H1 (cell line): ENCODE measurements around the gene FCRL5. TPM values are rescaled to one million over a fixed set of nuclear protein-coding genes. Genes with fewer than 3 reads are reported as not detected.

ENCODE experiments used
- CTCF ChIA-PET: fragments of 300-600 bp; sonication (Branson Sonifier 250); formaldehyde crosslinking; loops from one replicate; lab custom pipeline; 2021; ENCODE audit not compliant: partially characterized antibody; lab: Charles Lee
- POLR2A ChIA-PET: fragments of 300-600 bp; sonication (Branson Sonifier 250); formaldehyde crosslinking; loops from one replicate; lab custom pipeline; 2021; ENCODE audit warnings: inconsistent platforms; ENCODE audit not compliant: partially characterized antibody; lab: Charles Lee
- DNase-seq, 2 experiments: peaks; one replicate each; pipeline versions ENCODE4 v3.0.0 to v3.0.0-alpha.2; 2010 to 2022; ENCODE audit warnings: low spot score in 2 of 2, low read depth in 1 of 2, mixed read lengths in 1 of 2
- FAIRE-seq: peaks from 2 replicates; lab custom pipeline; 2011; peaks lifted over from hg19 to GRCh38; lab: Jason Lieb, UNC
- H2AFZ ChIP-seq: 2 replicates; pipeline ENCODE4 v1.8.1; 2012; ENCODE audit warnings: low read length, inconsistent platforms
- H2AK5ac ChIP-seq: 2 replicates; pipeline ENCODE4 v1.6.1; 2013; ENCODE audit warnings: low read depth, low read length
- H2BK120ac ChIP-seq: replicated peaks from 2 replicates; pipeline ENCODE3; 2013; ENCODE audit warnings: low read depth, low read length, inconsistent platforms
- H2BK12ac ChIP-seq: 2 replicates; pipeline ENCODE4 v1.6.1; 2013; ENCODE audit warnings: low read depth, low read length
- H2BK15ac ChIP-seq: 2 replicates; pipeline ENCODE4 v1.6.1; 2013; ENCODE audit warnings: low read length
- H2BK20ac ChIP-seq: 2 replicates; pipeline ENCODE4 v1.6.1; 2013; ENCODE audit warnings: low read length
- H2BK5ac ChIP-seq: 2 replicates; pipeline ENCODE4 v1.6.1; 2013; ENCODE audit warnings: low read depth, low read length
- H3K14ac ChIP-seq: 2 replicates; pipeline ENCODE4 v1.6.1; 2013; ENCODE audit warnings: inconsistent platforms; ENCODE audit not compliant: insufficient read length
- H3K18ac ChIP-seq: 2 replicates; pipeline ENCODE4 v1.6.1; 2013; ENCODE audit warnings: low read length; ENCODE audit errors: extremely low read depth
- H3K23ac ChIP-seq: 2 replicates; pipeline ENCODE4 v1.6.1; 2013; ENCODE audit warnings: inconsistent platforms; ENCODE audit not compliant: insufficient read length
- H3K23me2 ChIP-seq: 2 replicates; pipeline ENCODE4 v1.6.1; 2013; ENCODE audit warnings: low read depth, low read length
- H3K27ac ChIP-seq: 2 replicates; pipeline ENCODE4 v1.6.1; 2011; ENCODE audit warnings: low read depth, low read length, inconsistent platforms
- H3K27me3 ChIP-seq, 4 experiments: replicated peaks in 1 of 4; 1 replicate in 1 of 4; 2 replicates in 3 of 4; pipeline versions ENCODE4 v1.6.1 to v1.8.1; 2011 to 2013; ENCODE audit warnings: low read length in 3 of 4, mild to moderate bottlenecking in 3 of 4, inconsistent platforms in 2 of 4, mixed read lengths in 2 of 4, moderate library complexity in 1 of 4; ENCODE audit not compliant: control insufficient read depth in 3 of 4, insufficient read depth in 3 of 4; ENCODE audit errors: extremely low read depth in 1 of 4
- H3K36me3 ChIP-seq, 4 experiments: 2 replicates each; pipeline versions ENCODE4 v1.6.1 to v1.8.1; 2011 to 2013; ENCODE audit warnings: mild to moderate bottlenecking in 4 of 4, low read length in 3 of 4, moderate library complexity in 2 of 4, control low read depth in 1 of 4, inconsistent platforms in 1 of 4; ENCODE audit not compliant: insufficient read depth in 4 of 4, control insufficient read depth in 2 of 4
- H3K4ac ChIP-seq: replicated peaks from 2 replicates; pipeline ENCODE3; 2013; ENCODE audit warnings: low read length, low read depth, mixed read lengths, inconsistent platforms; ENCODE audit not compliant: insufficient read length
- H3K4me1 ChIP-seq, 4 experiments: replicated peaks in 1 of 4; 1 replicate in 1 of 4; 2 replicates in 3 of 4; pipeline versions ENCODE4 v1.6.1 to v1.8.1; 2011 to 2013; ENCODE audit warnings: low read length in 3 of 4, inconsistent platforms in 2 of 4, mixed read lengths in 1 of 4; ENCODE audit not compliant: insufficient read depth in 4 of 4, control insufficient read depth in 3 of 4
- H3K4me2 ChIP-seq, 2 experiments: 2 replicates each; pipeline versions ENCODE4 v1.6.1 to v1.8.1; 2011 to 2013; ENCODE audit warnings: low read depth in 2 of 2, low read length in 2 of 2, control low read depth in 1 of 2, inconsistent platforms in 1 of 2, mild to moderate bottlenecking in 1 of 2; ENCODE audit not compliant: insufficient read depth in 1 of 2
- H3K4me3 ChIP-seq, 4 experiments: fragments of 200-600, 300-600 bp in 1 of 4; sonication (generic), shearing (Covaris generic), sonication (Bioruptor Twin) in 1 of 4; 2 replicates each; pipeline versions ENCODE4 v1.5.1 to v1.8.1; 2011 to 2016; ENCODE audit warnings: low read length in 4 of 4, low read depth in 3 of 4, control low read depth in 2 of 4, inconsistent platforms in 2 of 4, mild to moderate bottlenecking in 2 of 4, mixed read lengths in 1 of 4, moderate library complexity in 1 of 4; ENCODE audit not compliant: insufficient read depth in 2 of 4; ENCODE audit errors: extremely low read depth in 1 of 4
- H3K56ac ChIP-seq: replicated peaks from 2 replicates; pipeline ENCODE3; 2013; ENCODE audit warnings: low read depth, mild to moderate bottlenecking, mixed read lengths, low read length, inconsistent platforms; ENCODE audit not compliant: insufficient read length
- H3K79me1 ChIP-seq: 2 replicates; pipeline ENCODE4 v1.6.1; 2013; ENCODE audit warnings: low read depth, low read length, control low read depth
- H3K79me2 ChIP-seq, 2 experiments: 2 replicates each; pipeline versions ENCODE4 v1.6.1 to v1.8.1; 2012 to 2013; ENCODE audit warnings: low read length in 2 of 2, mild to moderate bottlenecking in 2 of 2, inconsistent platforms in 1 of 2; ENCODE audit not compliant: insufficient read depth in 2 of 2, control insufficient read depth in 1 of 2
- H3K9ac ChIP-seq, 4 experiments: replicated peaks in 1 of 4; 1 replicate in 1 of 4; 2 replicates in 3 of 4; pipeline versions ENCODE4 v1.6.1 to v1.8.1; 2011 to 2013; ENCODE audit warnings: low read depth in 3 of 4, low read length in 3 of 4, control low read depth in 2 of 4, mild to moderate bottlenecking in 2 of 4, moderate library complexity in 2 of 4, inconsistent platforms in 1 of 4; ENCODE audit errors: extremely low read depth in 1 of 4
- H3K9me3 ChIP-seq, 2 experiments: 2 replicates each; pipeline versions ENCODE4 v1.6.1 to v1.8.1; 2012 to 2013; ENCODE audit warnings: mild to moderate bottlenecking in 2 of 2, moderate library complexity in 2 of 2, control low read depth in 1 of 2, inconsistent platforms in 1 of 2, low read depth in 1 of 2, low read length in 1 of 2, mixed read lengths in 1 of 2; ENCODE audit not compliant: insufficient read depth in 2 of 2
- H4K20me1 ChIP-seq, 2 experiments: replicated peaks in 1 of 2; 2 replicates each; pipeline versions ENCODE3 to v1.8.1; 2011 to 2013; ENCODE audit warnings: inconsistent platforms in 2 of 2, low read length in 2 of 2, mild to moderate bottlenecking in 1 of 2; ENCODE audit not compliant: insufficient read depth in 2 of 2, control insufficient read depth in 1 of 2
- H4K5ac ChIP-seq: 2 replicates; pipeline ENCODE4 v1.6.1; 2013; ENCODE audit warnings: low read length, low read depth, mixed read lengths, inconsistent platforms; ENCODE audit not compliant: insufficient read length
- H4K8ac ChIP-seq: 2 replicates; pipeline ENCODE4 v1.8.0; 2013; ENCODE audit warnings: mild to moderate bottlenecking, moderate library complexity, low read length, inconsistent platforms; ENCODE audit not compliant: insufficient read depth; ENCODE audit errors: extremely low read depth
- H4K91ac ChIP-seq: replicated peaks from 2 replicates; pipeline ENCODE3; 2013; ENCODE audit warnings: low read length, mixed read lengths, inconsistent platforms; ENCODE audit not compliant: insufficient read length
- BCL11A ChIP-seq, 2 experiments: IDR thresholded peaks; one replicate each; pipeline ENCODE4 v1.6.1; 2011; ENCODE audit warnings: low read depth in 2 of 2, low read length in 2 of 2, mild to moderate bottlenecking in 2 of 2
- CBX5 ChIP-seq: fragments of 300-800, 300-1000 bp; sonication (generic); IDR thresholded peaks from 2 replicates; pipeline ENCODE4 v1.7.1; 2016; ENCODE audit warnings: antibody characterized with exemption, low read length, low read depth
- GABPA ChIP-seq: IDR thresholded peaks from 2 replicates; pipeline ENCODE4 v1.6.1; 2011; ENCODE audit warnings: mild to moderate bottlenecking, low read length, moderate library complexity, borderline replicate concordance; ENCODE audit not compliant: insufficient read depth
- POLR2AphosphoS5 ChIP-seq: IDR thresholded peaks from 2 replicates; pipeline ENCODE4 v1.6.1; 2011; ENCODE audit warnings: low read depth, low read length
- SIN3A ChIP-seq, 2 experiments: IDR thresholded peaks in 1 of 2; conservative IDR thresholded peaks in 1 of 2; 2 replicates each; pipeline ENCODE4 v1.6.1; 2011 to 2012; ENCODE audit warnings: low read length in 2 of 2, improper control_type of control experiment in 1 of 2, low read depth in 1 of 2, mild to moderate bottlenecking in 1 of 2
- SP2 ChIP-seq: IDR thresholded peaks from 2 replicates; pipeline ENCODE4 v1.6.1; 2012; ENCODE audit warnings: mild to moderate bottlenecking, low read length, inconsistent platforms
- TAF1 ChIP-seq: IDR thresholded peaks from 2 replicates; pipeline ENCODE4 v1.6.1; 2011; ENCODE audit warnings: mild to moderate bottlenecking, low read depth, low read length
- whole genome bisulfite sequencing, 2 experiments: shearing (Covaris generic) in 1 of 2; methylation state at CpG; one replicate each; pipeline versions ENCODE4 v1.1.6 to v1.1.7; 2013 to 2015; ENCODE audit warnings: low lambda C conversion rate in 2 of 2, mixed read lengths in 2 of 2, inconsistent platforms in 1 of 2, low coverage in 1 of 2, missing lambda C conversion rate in 1 of 2; ENCODE audit not compliant: insufficient replicate concordance in 2 of 2, insufficient coverage in 1 of 2, insufficient read length in 1 of 2; ENCODE audit errors: extremely low coverage in 1 of 2, missing lambda C conversion rate in 1 of 2; 5-methylcytosine and 5-hydroxymethylcytosine counted together
- polyA plus RNA-seq, 7 experiments: library from polyadenylated mRNA; depleted of rRNA in 3 of 7; stranded (reverse) in 5 of 7; unstranded in 2 of 7; fragments of >200 nt in 5 of 7; fragments of 200-250 nt in 2 of 7; gene quantifications; 1 replicate in 5 of 7; 2 replicates in 1 of 7; 4 replicates in 1 of 7; pipeline versions ENCODE4 v1.2.1 to v1.2.3, GENCODE V29; 2011 to 2013; ENCODE audit warnings: missing spikeins in 2 of 7, mixed read lengths in 2 of 7
- total RNA-seq: library from RNA; stranded (reverse); fragmentation: NEBNext Ultra II Directional; extraction: Animal tissue kit (Norgen Biotek cat#: 25700); gene quantifications from 2 replicates; pipeline ENCODE4 v1.2.1, GENCODE V29; 2021

FCRL5 gene
- total and polyA plus RNA-seq, 2 of the 8 experiments (the other 6 are each of a cell fraction or from before 2014, with no cell fraction given), result 1.0 to 2.6 TPM

DNA sequence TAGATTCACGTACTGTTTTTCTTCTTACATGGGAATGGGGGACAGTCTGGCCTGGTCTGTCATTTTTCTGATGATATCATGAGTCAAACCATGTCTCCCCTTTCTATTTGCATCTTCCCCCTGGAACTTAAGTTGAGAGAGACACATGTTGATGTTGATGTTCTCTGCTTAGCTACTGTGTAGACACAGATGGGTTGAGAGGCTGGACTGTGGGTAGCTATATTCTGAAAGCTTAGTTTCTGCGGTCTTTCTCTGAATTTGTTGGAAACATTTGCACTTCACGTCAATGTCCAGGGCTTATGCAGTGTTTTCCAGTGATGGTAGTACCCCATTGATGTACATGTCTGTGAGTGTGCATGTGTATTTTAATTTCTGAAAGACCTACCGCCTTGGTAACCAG, 58.2 kb downstream of the FCRL5 start:
- H2BK120ac ChIP-seq, result no peak overlapping the region

More for the DNA sequence above, 58.2 kb downstream of the FCRL5 start:
- Histone ChIP-seq H2BK5ac (no peak overlapping the region), H3K36me3 (no peaks in the 10 kb centered on the region), H4K20me1 (no peaks in the 10 kb centered on the region), H3K27me3 (no peaks in the 10 kb centered on the region; a peak in 2 of 7 replicates), H4K8ac (no peak overlapping the region), H3K14ac (no peak overlapping the region), H3K79me2 (no peaks in the 10 kb centered on the region), H4K91ac (no peak overlapping the region), H2BK12ac (no peak overlapping the region), H3K4me3 (no peak overlapping the region), H3K4ac (no peak overlapping the region), H3K9ac (no peak overlapping the region), H2BK15ac (no peak overlapping the region), H3K23ac (no peak overlapping the region), H3K9me3 (no peaks in the 10 kb centered on the region), H3K56ac (no peak overlapping the region), H2AK5ac (no peak overlapping the region), H3K18ac (no peak overlapping the region), H4K5ac (no peak overlapping the region), H3K79me1 (no peaks in the 10 kb centered on the region), H2AFZ (no peak overlapping the region), H3K27ac (no peak overlapping the region), H3K23me2 (no peaks in the 10 kb centered on the region), H3K4me1 (no peaks in the 10 kb centered on the region; a peak in 1 of 7 replicates), H3K4me2 (no peak overlapping the region), H2BK20ac (no peak overlapping the region)
- POLR2A ChIA-PET, result no interaction called here
- no peak for FAIRE-seq
- CTCF ChIA-PET, result interaction anchor here (0.5 to 3.7 kb wide), 15 partner anchors 9 to 320 kb away, joined by 3 to 34 read pairs (median 8); no protein-coding TSS in a partner anchor
- WGBS, 2 experiments, result 87% methylated on average over 4 of the region's 4 CpGs; no CpG with 5 or more reads in 1 of the 2 experiments
- no peak for DNase-seq
- TF ChIP-seq BCL11A (IDR thresholded peaks at IDR 0.05; ENCODE audit: low read depth in 2 of 2, low read length in 2 of 2) (no peak), SIN3A (conservative IDR thresholded peaks at IDR 0.05 in 1 of 2, IDR thresholded peaks at IDR 0.05 in 1 of 2; ENCODE audit: low read depth in 1 of 2, low read length in 2 of 2) (no peak), TAF1 (no peak), SP2 (no peak), POLR2AphosphoS5 (no peak), GABPA (no peak), CBX5 (no peak)
